Dendritic cell treated with granulocyte-macrophage colony-stimulating factor and Interleukin-4, amounts not matched to agents 40 ng/mL and 50 ng/mL, for 4 days (primary cell): Measurements from ENCODE around the gene ANAPC2.

ENCODE experiments used
- H3K27ac Mint-ChIP-seq: one replicate; pipeline ENCODE4 v1.8.0; 2022; ENCODE audit warnings: mild to moderate bottlenecking, mixed read lengths
- H3K27me3 Mint-ChIP-seq: one replicate; pipeline ENCODE4 v1.8.0; 2022; ENCODE audit warnings: mild to moderate bottlenecking, mixed read lengths
- H3K36me3 Mint-ChIP-seq: one replicate; pipeline ENCODE4 v1.8.0; 2022; ENCODE audit warnings: low read depth, mixed read lengths
- H3K4me1 Mint-ChIP-seq: one replicate; pipeline ENCODE4 v1.8.0; 2022; ENCODE audit warnings: low read depth, mixed read lengths
- H3K4me3 Mint-ChIP-seq: one replicate; pipeline ENCODE4 v1.8.0; 2022; ENCODE audit warnings: mild to moderate bottlenecking, moderate library complexity, mixed read lengths
- H3K9me3 Mint-ChIP-seq: one replicate; pipeline ENCODE4 v1.8.0; 2022; ENCODE audit warnings: mixed read lengths
- intact Hi-C: fragments of 100-400 bp; cut with micrococcal nuclease; formaldehyde crosslinking; loops from one replicate; pipeline ENCODE4 v1.15.0; 2022

ANAPC2 gene

GRCh38 chr9:137188490-137189296 is at the start of gene ANAPC2, which contains the start of gene SSNA1:
Gene ANAPC2, minus strand, starts transcription at chr9:137188560. Its CDS starts 28 bp downstream, at chr9:137188532.
Gene SSNA1, plus strand, starts transcription at chr9:137188676. Its CDS starts 51 bp downstream, at chr9:137188727.
- Mint-ChIP-seq H3K27ac (peak within 1 kb of the TSS; percentile 90), H3K27me3 (no peaks in the 10 kb centered on the region), H3K4me3 (peak within 1 kb of the TSS; percentile 96), H3K4me1 (peaks cover 63% of the 10 kb centered on the region), H3K36me3 (peaks cover 86% of the 10 kb centered on the region), H3K9me3 (no peaks in the 10 kb centered on the region)
- intact Hi-C loops: loop anchor here (1.0 to 5.0 kb wide), 2 partner anchors 17 to 34 kb away; partner anchors contain the start of genes NDOR1, RNF208 and TMEM203

- peaks cover 16% of the 10 kb centered on the region for H3K36me3 Mint-ChIP-seq
- intact Hi-C loops: no loop called here
- peaks cover 32% of the 10 kb centered on the region for H3K4me1 Mint-ChIP-seq
- H3K27me3 Mint-ChIP-seq: peaks cover 28% of the 10 kb centered on the region
- H3K27ac Mint-ChIP-seq: no peak overlapping the region
- H3K4me3 Mint-ChIP-seq: no peak overlapping the region
- no peaks in the 10 kb centered on the region for H3K9me3 Mint-ChIP-seq
Measured at GRCh38 chr9:137236936-137237421, 48.6 kb upstream of the ANAPC2 start.

- peaks cover 12% of the 10 kb centered on the region for H3K36me3 Mint-ChIP-seq
- peaks cover 31% of the 10 kb centered on the region for H3K27me3 Mint-ChIP-seq
- intact Hi-C loops: no loop called here
- no peak overlapping the region for H3K4me3 Mint-ChIP-seq
- H3K4me1 Mint-ChIP-seq: peaks cover 32% of the 10 kb centered on the region
- H3K27ac Mint-ChIP-seq: no peak overlapping the region
- H3K9me3 Mint-ChIP-seq: no peaks in the 10 kb centered on the region
Measured at GRCh38 chr9:137236238-137236935, 48.0 kb upstream of the ANAPC2 start.

GRCh38 chr9:137235424-137236237 is 47.3 kb upstream of the ANAPC2 start:
- Mint-ChIP-seq H3K4me3 (no peak overlapping the region), H3K9me3 (no peaks in the 10 kb centered on the region), H3K4me1 (peaks cover 32% of the 10 kb centered on the region), H3K27me3 (peaks cover 34% of the 10 kb centered on the region), H3K36me3 (peaks cover 6% of the 10 kb centered on the region), H3K27ac (no peak overlapping the region)
- intact Hi-C loops: no loop called here

- intact Hi-C loops: no loop called here
- H3K27ac Mint-ChIP-seq: no peak overlapping the region
- H3K9me3 Mint-ChIP-seq: no peaks in the 10 kb centered on the region
Measured at GRCh38 chr9:137234758-137235423, 46.5 kb upstream of the ANAPC2 start.

GRCh38 chr9:137234055-137234697 is 45.8 kb upstream of the ANAPC2 start:
- intact Hi-C loops: no loop called here
- peaks cover 30% of the 10 kb centered on the region for H3K4me1 Mint-ChIP-seq
- H3K9me3 Mint-ChIP-seq: no peaks in the 10 kb centered on the region
- H3K4me3 Mint-ChIP-seq: no peak overlapping the region
- H3K27ac Mint-ChIP-seq: no peak overlapping the region
- H3K36me3 Mint-ChIP-seq: peaks cover 5% of the 10 kb centered on the region
- peaks cover 46% of the 10 kb centered on the region for H3K27me3 Mint-ChIP-seq

More at GRCh38 chr9:137234758-137235423, 46.5 kb upstream of the ANAPC2 start:
- Mint-ChIP-seq H3K4me1 (peaks cover 32% of the 10 kb centered on the region), H3K4me3 (no peak overlapping the region), H3K36me3 (peaks cover 6% of the 10 kb centered on the region), H3K27me3 (peaks cover 39% of the 10 kb centered on the region)

- Mint-ChIP-seq H3K27ac (no peak overlapping the region), H3K4me3 (no peak overlapping the region), H3K4me1 (peaks cover 22% of the 10 kb centered on the region), H3K9me3 (no peaks in the 10 kb centered on the region), H3K36me3 (no peaks in the 10 kb centered on the region), H3K27me3 (peaks cover 54% of the 10 kb centered on the region)
- intact Hi-C loops: no loop called here
Measured at GRCh38 chr9:137233143-137233980, 45.0 kb upstream of the ANAPC2 start.

- Mint-ChIP-seq H3K36me3 (no peaks in the 10 kb centered on the region), H3K9me3 (no peaks in the 10 kb centered on the region), H3K4me3 (no peak overlapping the region), H3K27ac (no peak overlapping the region), H3K4me1 (peaks cover 18% of the 10 kb centered on the region), H3K27me3 (peaks cover 59% of the 10 kb centered on the region)
- intact Hi-C loops: no loop called here
Measured at GRCh38 chr9:137232510-137232909, 44.1 kb upstream of the ANAPC2 start.

- H3K27me3 Mint-ChIP-seq: peaks cover 61% of the 10 kb centered on the region
- H3K4me1 Mint-ChIP-seq: peaks cover 16% of the 10 kb centered on the region
- no peaks in the 10 kb centered on the region for H3K9me3 Mint-ChIP-seq
- intact Hi-C loops: no loop called here
- H3K36me3 Mint-ChIP-seq: no peaks in the 10 kb centered on the region
- no peak overlapping the region for H3K4me3 Mint-ChIP-seq
- H3K27ac Mint-ChIP-seq: no peak overlapping the region
Measured at GRCh38 chr9:137232101-137232500, 43.7 kb upstream of the ANAPC2 start.

- Mint-ChIP-seq H3K27ac (no peak overlapping the region), H3K4me1 (peaks cover 11% of the 10 kb centered on the region), H3K9me3 (no peaks in the 10 kb centered on the region), H3K4me3 (no peak overlapping the region), H3K27me3 (peaks cover 66% of the 10 kb centered on the region), H3K36me3 (no peaks in the 10 kb centered on the region)
- intact Hi-C loops: no loop called here
Measured at GRCh38 chr9:137231372-137232039, 43.1 kb upstream of the ANAPC2 start.

- no peaks in the 10 kb centered on the region for H3K9me3 Mint-ChIP-seq
- no peak within 1 kb of the TSS for H3K27ac Mint-ChIP-seq
- intact Hi-C loops: no loop called here
- H3K4me1 Mint-ChIP-seq: peaks cover 5% of the 10 kb centered on the region
- no peak within 1 kb of the TSS for H3K4me3 Mint-ChIP-seq
- H3K27me3 Mint-ChIP-seq: peaks cover 68% of the 10 kb centered on the region
- H3K36me3 Mint-ChIP-seq: no peaks in the 10 kb centered on the region
Measured at GRCh38 chr9:137230705-137231371, 42.5 kb upstream of the ANAPC2 start, which contains the start of gene SLC34A3. Gene SLC34A3, plus strand, starts transcription at chr9:137230901. Its CDS starts 802 bp downstream, at chr9:137231703.
